Stimulated activated CD4-positive, alpha-beta T cell treated with anti-CD3 and anti-CD28 coated beads, Interleukin-1b, Interleukin-23, amount 100 ng/mL, for 24 hours (primary cell): Measurements from ENCODE around the gene PLEKHG1.

ENCODE experiments used
- DNase-seq, 4 experiments: peaks; one replicate each; pipeline ENCODE4 v3.0.0-alpha.2; 2020; ENCODE audit warnings: low read depth in 4 of 4, low spot score in 1 of 4

The PLEKHG1 gene

GRCh38 chr6:150588888-150589499 is 10.7 kb upstream of the PLEKHG1 start:
- no peak for DNase-seq

GRCh38 chr6:150589852-150590251 is 9.8 kb upstream of the PLEKHG1 start:
- DNase-seq: no peak

- no peak for DNase-seq
Measured at GRCh38 chr6:150590446-150590845, 9.2 kb upstream of the PLEKHG1 start.

GRCh38 chr6:150592377-150592995 is 7.2 kb upstream of the PLEKHG1 start:
- no peak for DNase-seq

GRCh38 chr6:150593119-150593518 is 6.6 kb upstream of the PLEKHG1 start:
- no peak for DNase-seq

GRCh38 chr6:150596439-150596838 is 3.2 kb upstream of the PLEKHG1 start:
- DNase-seq: no peak

GRCh38 chr6:150598401-150598800 is 1.3 kb upstream of the PLEKHG1 start:
- no peak for DNase-seq

- no peak for DNase-seq
Measured at GRCh38 chr6:150598858-150599198, 857 bp upstream of the PLEKHG1 start.

- no peak for DNase-seq
Measured at GRCh38 chr6:150600010-150600300, 270 bp downstream of the PLEKHG1 start.

GRCh38 chr6:150600301-150601017 is 774 bp downstream of the PLEKHG1 start:
- peak; percentile 21 to 61 (median 34) for DNase-seq

- DNase-seq: no peak
Measured at GRCh38 chr6:150601439-150601838, 1.8 kb downstream of the PLEKHG1 start.

GRCh38 chr6:150603176-150603575 is 3.5 kb downstream of the PLEKHG1 start:
- DNase-seq: no peak

- no peak for DNase-seq
Measured at GRCh38 chr6:150604467-150604866, 4.8 kb downstream of the PLEKHG1 start.

- DNase-seq: no peak
Measured at GRCh38 chr6:150605333-150605732, 5.6 kb downstream of the PLEKHG1 start.

GRCh38 chr6:150606168-150606591 is 6.5 kb downstream of the PLEKHG1 start:
- DNase-seq: no peak

- no peak for DNase-seq
Measured at GRCh38 chr6:150606647-150607328, 7.1 kb downstream of the PLEKHG1 start.

- no peak for DNase-seq
Measured at GRCh38 chr6:150607329-150607650, 7.6 kb downstream of the PLEKHG1 start.

- no peak for DNase-seq
Measured at GRCh38 chr6:150610584-150610983, 10.9 kb downstream of the PLEKHG1 start.

GRCh38 chr6:150613269-150613668 is 13.6 kb downstream of the PLEKHG1 start:
- DNase-seq: no peak

GRCh38 chr6:150615967-150616366 is 16.3 kb downstream of the PLEKHG1 start:
- DNase-seq: no peak

GRCh38 chr6:150616586-150616985 is 16.9 kb downstream of the PLEKHG1 start:
- DNase-seq: no peak

- no peak for DNase-seq
Measured at GRCh38 chr6:150617062-150617461, 17.4 kb downstream of the PLEKHG1 start.
